ENCODE results near the gene MARVELD1. TPM values are rescaled to one million over a fixed set of nuclear protein-coding genes. Genes with fewer than 3 reads are reported as not detected.
A peak's percentile ranks its signal among the peaks of the same experiment; 100 is the strongest.

Gene MARVELD1
- total RNA-seq, 4 donors from 2014 or later = 33.8 to 126 (median 58.7) TPM

DNA sequence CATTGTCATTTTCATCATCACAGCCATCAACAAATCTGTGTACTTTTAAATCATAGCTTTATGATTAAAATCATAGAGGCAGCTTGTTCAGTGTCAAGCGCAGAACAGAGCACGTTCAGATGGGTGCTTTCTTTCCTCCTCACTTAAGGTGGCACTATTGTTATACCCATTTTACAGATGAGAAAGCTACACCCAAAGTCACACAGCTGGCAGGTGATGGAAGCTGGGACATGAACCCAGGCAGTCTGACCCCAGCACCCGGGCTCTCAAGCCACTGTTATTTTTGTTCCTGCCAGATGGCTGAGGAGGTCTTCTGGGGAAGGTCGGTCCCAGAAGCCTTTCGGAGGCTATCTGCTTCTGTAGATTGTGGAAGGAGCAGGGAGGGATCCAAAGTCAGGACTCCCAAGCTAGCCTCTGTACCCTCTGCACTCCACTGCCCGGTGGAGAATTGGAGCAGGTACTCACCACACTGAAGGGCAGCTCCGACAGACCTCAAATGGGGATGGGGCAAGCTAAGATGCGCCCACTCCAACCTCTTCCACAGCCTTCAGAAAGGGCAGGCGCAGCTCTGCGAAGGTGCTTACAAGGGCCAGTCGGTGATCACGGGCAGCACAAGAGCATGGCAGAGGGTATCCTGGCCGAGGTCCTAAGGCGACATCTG, 27.1 kb upstream of the MARVELD1 start:
- peaks cover 6 to 68% (median 26%) of the 10 kb centered on the region in 3 donors for H3K4me1 ChIP-seq
- TF ChIP-seq EP300 (IDR thresholded peaks at IDR 0.05) (no peak), POLR2AphosphoS5 (IDR thresholded peaks at IDR 0.05) (no peak), POLR2A (IDR thresholded peaks at IDR 0.05) (no peak)
- TF ChIP-seq, protein P1, sequence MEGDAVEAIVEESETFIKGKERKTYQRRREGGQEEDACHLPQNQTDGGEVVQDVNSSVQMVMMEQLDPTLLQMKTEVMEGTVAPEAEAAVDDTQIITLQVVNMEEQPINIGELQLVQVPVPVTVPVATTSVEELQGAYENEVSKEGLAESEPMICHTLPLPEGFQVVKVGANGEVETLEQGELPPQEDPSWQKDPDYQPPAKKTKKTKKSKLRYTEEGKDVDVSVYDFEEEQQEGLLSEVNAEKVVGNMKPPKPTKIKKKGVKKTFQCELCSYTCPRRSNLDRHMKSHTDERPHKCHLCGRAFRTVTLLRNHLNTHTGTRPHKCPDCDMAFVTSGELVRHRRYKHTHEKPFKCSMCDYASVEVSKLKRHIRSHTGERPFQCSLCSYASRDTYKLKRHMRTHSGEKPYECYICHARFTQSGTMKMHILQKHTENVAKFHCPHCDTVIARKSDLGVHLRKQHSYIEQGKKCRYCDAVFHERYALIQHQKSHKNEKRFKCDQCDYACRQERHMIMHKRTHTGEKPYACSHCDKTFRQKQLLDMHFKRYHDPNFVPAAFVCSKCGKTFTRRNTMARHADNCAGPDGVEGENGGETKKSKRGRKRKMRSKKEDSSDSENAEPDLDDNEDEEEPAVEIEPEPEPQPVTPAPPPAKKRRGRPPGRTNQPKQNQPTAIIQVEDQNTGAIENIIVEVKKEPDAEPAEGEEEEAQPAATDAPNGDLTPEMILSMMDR (IDR thresholded peaks at IDR 0.05) = no peak

DNA sequence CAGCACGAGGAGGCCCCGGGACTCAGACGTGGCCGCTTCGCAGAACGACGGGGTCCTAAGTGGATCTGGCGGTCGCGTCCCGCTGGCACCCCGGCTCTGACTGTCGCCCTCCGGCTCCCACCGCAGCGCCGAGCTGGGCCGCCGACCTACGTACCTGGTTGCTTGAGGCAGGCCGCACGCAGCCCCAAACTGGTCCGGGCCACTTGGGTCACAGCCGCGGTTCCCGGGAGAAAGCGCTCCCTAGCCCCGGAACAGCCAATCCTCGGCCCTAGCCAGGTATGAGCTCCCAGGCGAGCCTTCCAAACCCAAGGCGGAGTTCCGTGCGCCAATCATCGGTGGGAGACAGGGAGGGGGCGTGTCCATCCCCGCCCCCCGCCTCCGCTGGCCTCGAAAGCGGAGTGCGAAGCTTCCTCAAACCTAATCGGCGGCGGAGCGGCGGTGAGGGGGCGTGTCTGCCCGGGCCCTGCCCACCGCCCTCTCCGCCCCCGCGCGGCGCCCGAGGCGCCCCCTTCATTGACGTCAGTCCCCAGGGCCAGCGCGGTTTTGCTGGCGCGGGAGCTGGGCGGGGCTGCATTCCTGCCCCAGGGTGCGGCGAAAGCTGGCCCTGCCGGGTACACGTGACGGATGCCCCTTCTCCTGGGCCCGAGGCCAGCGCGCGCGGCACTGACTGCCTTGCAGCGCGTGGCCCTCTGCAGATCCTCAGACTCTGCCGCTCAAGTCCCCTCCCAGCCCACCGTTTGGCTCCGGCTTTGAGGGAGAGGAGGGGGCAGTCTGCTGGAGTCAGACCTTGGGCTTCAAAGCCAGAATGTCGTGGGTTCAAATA, 26.4 kb upstream of the MARVELD1 start, which contains the start of gene AVPI1:
TSS of gene AVPI1 (minus strand) at position 280 of the 823 bp plus-strand sequence. CDS start 7,336 bp downstream, outside the sequence.
- Histone ChIP-seq H3K36me3 (no peaks in the 10 kb centered on the region), H3K27ac (peak within 1 kb of the TSS; percentile 93 to 97 (median 96)), H3K27me3 (no peaks in the 10 kb centered on the region), H3K4me3 (peak within 1 kb of the TSS; percentile 58 to 82), H3K9me3 (no peaks in the 10 kb centered on the region), H3K4me1 (peaks cover 6 to 62% (median 26%) of the 10 kb centered on the region in 3 donors)
- 0% methylated on average over 1 of the region's 78 CpGs; no CpG with 5 or more reads in 1 of the 2 donors for WGBS, 2 donors (ENCODE audit: low coverage in 1 of 2)
- peak; percentile 90 for ATAC-seq
- TF ChIP-seq POLR2AphosphoS5 (IDR thresholded peaks at IDR 0.05) = peak; percentile 98
- TF ChIP-seq EP300 (IDR thresholded peaks at IDR 0.05) = peak; percentile 97
- TF ChIP-seq, protein P1 (IDR thresholded peaks at IDR 0.05) = no peak
- TF ChIP-seq POLR2A (IDR thresholded peaks at IDR 0.05) = peak; percentile 99

More for the DNA sequence above, 27.1 kb upstream of the MARVELD1 start:
- Histone ChIP-seq H3K27me3 (no peaks in the 10 kb centered on the region), H3K27ac (peak overlapping the region; percentile 84 to 97 (median 94)), H3K4me3 (peak overlapping the region; percentile 58 to 82), H3K9me3 (no peaks in the 10 kb centered on the region), H3K36me3 (no peaks in the 10 kb centered on the region)
- ATAC-seq = no peak
- WGBS, 2 donors (ENCODE audit: low coverage in 1 of 2) = 39 to 50% methylated on average over 2 to 3 of the region's 14 CpGs

DNA sequence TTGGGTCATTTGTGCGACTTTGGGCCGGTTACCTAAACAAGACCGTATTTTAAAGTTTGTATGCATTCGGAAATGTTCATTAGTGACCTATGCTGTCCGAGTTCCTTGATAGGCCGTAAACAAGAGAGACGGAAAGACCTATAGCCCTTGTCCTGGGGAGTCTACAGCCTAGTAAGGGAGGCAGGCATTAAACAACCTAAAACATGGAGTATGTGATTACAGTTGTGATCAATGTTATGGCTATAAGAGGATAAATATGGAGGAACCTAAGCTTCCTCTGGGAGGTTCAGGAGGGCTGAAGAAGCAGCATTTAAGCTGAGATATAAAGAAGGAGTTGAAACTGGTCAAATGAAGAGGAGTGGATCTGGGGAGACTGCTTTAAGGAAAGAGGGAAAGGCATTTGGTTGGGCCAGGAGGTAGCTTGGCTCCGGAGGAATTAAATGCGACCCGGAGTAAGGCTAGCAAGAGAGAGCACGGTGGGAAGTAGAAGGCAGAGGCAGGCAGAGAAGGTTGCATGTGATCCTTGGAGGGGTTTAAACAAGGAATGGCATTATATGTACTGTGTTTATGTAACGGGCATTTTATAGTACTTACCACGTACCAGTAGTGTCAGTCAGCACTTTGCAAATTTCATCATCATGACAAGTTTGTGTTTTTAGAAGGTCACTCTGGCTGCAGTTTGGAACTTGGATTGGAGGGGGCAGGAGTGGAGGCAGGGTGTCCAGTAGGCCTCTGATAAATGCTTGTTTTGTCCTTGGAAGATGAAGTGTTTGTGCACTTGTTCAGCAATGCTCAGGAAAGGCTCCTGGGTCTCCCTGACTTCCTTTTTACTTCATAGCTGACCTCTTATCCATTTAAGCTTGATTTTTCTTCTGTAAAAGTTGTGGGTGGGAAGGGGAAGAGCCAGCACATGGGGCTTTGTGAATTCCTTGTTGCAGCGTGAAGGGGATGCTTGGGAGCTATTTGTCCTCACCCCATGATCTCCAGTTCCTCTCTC, 25.4 kb upstream of the MARVELD1 start:
- ATAC-seq = peak; percentile 64
- Histone ChIP-seq H3K36me3 (no peaks in the 10 kb centered on the region), H3K9me3 (no peaks in the 10 kb centered on the region), H3K4me1 (peaks cover 6 to 53% (median 24%) of the 10 kb centered on the region in 3 donors), H3K27ac (peak overlapping the region; percentile 93 to 97 (median 96)), H3K27me3 (no peaks in the 10 kb centered on the region), H3K4me3 (peak overlapping the region; percentile 11 to 82)
- WGBS, 2 donors (ENCODE audit: low coverage in 1 of 2) = 11 to 16% methylated on average over 12 to 14 of the region's 14 CpGs
- TF ChIP-seq, protein P1 (IDR thresholded peaks at IDR 0.05) = peak in 1 of 4 experiments; percentile 13
- TF ChIP-seq POLR2A (IDR thresholded peaks at IDR 0.05) = peak in 1 of 2 donors; percentile 26
- TF ChIP-seq EP300 (IDR thresholded peaks at IDR 0.05) = peak; percentile 67
- peak; percentile 99 for TF ChIP-seq POLR2AphosphoS5 (IDR thresholded peaks at IDR 0.05)

DNA sequence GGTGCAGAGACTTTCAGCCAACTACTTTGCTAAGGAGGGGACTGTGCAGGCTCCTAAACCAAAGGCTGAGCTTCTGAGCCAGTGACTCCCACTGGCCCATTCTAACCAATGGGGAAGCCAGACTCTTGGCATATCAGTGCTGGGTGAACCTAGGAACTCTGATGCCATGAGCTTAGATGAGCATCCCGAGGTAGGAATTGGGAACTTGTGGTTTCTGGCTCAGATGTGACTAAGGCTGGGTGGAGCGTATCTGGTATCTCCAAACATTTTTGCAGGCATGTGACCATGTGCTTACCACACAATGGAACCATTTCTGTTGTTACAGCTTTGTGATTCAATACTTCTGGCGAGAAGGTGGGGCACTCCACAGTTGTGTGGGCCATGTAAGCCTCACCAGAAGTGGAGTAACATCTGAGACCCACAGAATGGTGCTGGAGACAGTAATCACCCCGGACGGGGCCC, 23.9 kb upstream of the MARVELD1 start:
- peak overlapping the region; percentile 93 to 97 (median 96) for H3K27ac ChIP-seq
- WGBS, 2 donors (ENCODE audit: low coverage in 1 of 2) = 74% methylated on average over 3 of the region's 5 CpGs; no CpG with 5 or more reads in 1 of the 2 donors

More for the DNA sequence above, 23.9 kb upstream of the MARVELD1 start:
- H3K9me3 ChIP-seq = peaks cover 0 to 4% (median 0%) of the 10 kb centered on the region in 3 donors
- H3K4me3 ChIP-seq = no peak overlapping the region
- H3K27me3 ChIP-seq = no peaks in the 10 kb centered on the region
- H3K4me1 ChIP-seq = peaks cover 6 to 38% (median 13%) of the 10 kb centered on the region in 3 donors
- no peaks in the 10 kb centered on the region for H3K36me3 ChIP-seq
- TF ChIP-seq POLR2AphosphoS5 (IDR thresholded peaks at IDR 0.05) (no peak), EP300 (IDR thresholded peaks at IDR 0.05) (no peak), POLR2A (IDR thresholded peaks at IDR 0.05) (no peak)
- TF ChIP-seq, protein P1 (IDR thresholded peaks at IDR 0.05) = no peak
- ATAC-seq = peak; percentile 5
